GM12878 (cell line): ENCODE data around the gene CD99.
A peak's percentile ranks its signal among the peaks of the same experiment; 100 is the strongest.

ENCODE experiments used
- CBX3 ChIP-seq: fragments of 200-600 bp; sonication (generic); IDR thresholded peaks from 2 replicates; pipeline ENCODE4 v1.6.1; 2016; ENCODE audit warnings: low read depth, borderline replicate concordance
- CEBPB ChIP-seq, 2 experiments: fragments of 150-350 bp in 1 of 2; IDR thresholded peaks; 2 replicates each; pipeline ENCODE4 v1.6.1; 2012 to 2014; ENCODE audit warnings: low read depth in 2 of 2, low read length in 2 of 2, borderline replicate concordance in 1 of 2, inconsistent platforms in 1 of 2
- CHD2 ChIP-seq: IDR thresholded peaks from 2 replicates; pipeline ENCODE4 v1.6.1; 2011; ENCODE audit warnings: low read depth, low read length, improper control_type of control experiment, borderline replicate concordance
- CTCF ChIP-seq, 3 experiments: IDR thresholded peaks in 2 of 3; conservative IDR thresholded peaks in 1 of 3; 2 replicates each; pipeline ENCODE4 v1.5.1; 2011; ENCODE audit warnings: low read depth in 3 of 3, low read length in 3 of 3, mild to moderate bottlenecking in 3 of 3, control low read depth in 2 of 3, moderate library complexity in 2 of 3, inconsistent platforms in 1 of 3, mixed read lengths in 1 of 3; ENCODE audit not compliant: control insufficient read depth in 2 of 3, insufficient read depth in 1 of 3; ENCODE audit errors: extremely low read depth in 1 of 3
- ESRRA ChIP-seq: IDR thresholded peaks from 2 replicates; pipeline ENCODE4 v1.6.1; 2012; ENCODE audit warnings: mild to moderate bottlenecking, low read length, improper control_type of control experiment
- ETV6 ChIP-seq, 2 experiments: fragments of 450-650 bp in 1 of 2; IDR thresholded peaks in 1 of 2; conservative IDR thresholded peaks in 1 of 2; 2 replicates each; pipeline ENCODE4 v1.6.1; 2014; ENCODE audit warnings: antibody characterized with exemption in 1 of 2, borderline replicate concordance in 1 of 2, low read depth in 1 of 2, mild to moderate bottlenecking in 1 of 2, moderate library complexity in 1 of 2
- SMC3 ChIP-seq: IDR thresholded peaks from 2 replicates; pipeline ENCODE4 v1.6.1; 2011; ENCODE audit warnings: low read length, improper control_type of control experiment, borderline replicate concordance
- ZBTB11 ChIP-seq: fragments of 450-650 bp; formaldehyde crosslinking; IDR thresholded peaks from 2 replicates; pipeline ENCODE4 v1.5.0; 2022; ENCODE audit warnings: mild to moderate bottlenecking, missing genetic modification characterization
- ZBTB33 ChIP-seq: fragments of 450-650 bp; IDR thresholded peaks from 2 replicates; pipeline ENCODE4 v1.6.1; 2017; ENCODE audit warnings: mild to moderate bottlenecking
- ZBTB4 ChIP-seq: fragments of 450-650 bp; formaldehyde crosslinking; IDR thresholded peaks from 2 replicates; pipeline ENCODE4 v1.4.0; 2022; ENCODE audit warnings: mild to moderate bottlenecking, moderate library complexity

GRCh38 chrX:2697741-2698299, 6.7 kb downstream of the CD99 start:
- TF ChIP-seq CTCF (IDR thresholded peaks at IDR 0.05 in 2 of 3, conservative IDR thresholded peaks at IDR 0.05 in 1 of 3; ENCODE audit: control insufficient read depth in 2 of 3, extremely low read depth in 1 of 3, insufficient read depth in 1 of 3, low read depth in 3 of 3, low read length in 3 of 3) = no peak
- TF ChIP-seq ZBTB4 = no peak
- TF ChIP-seq CEBPB (IDR thresholded peaks at IDR 0.05; ENCODE audit: borderline replicate concordance in 1 of 2, low read depth in 2 of 2, low read length in 2 of 2) = no peak
- TF ChIP-seq ZBTB11 = no peak
- TF ChIP-seq CBX3 = no peak
- TF ChIP-seq ESRRA = no peak
- TF ChIP-seq CHD2 = no peak
- 0 out of 4 replicates have a peak, but pooled peaks of 1 of the 2 experiments have one; percentile 8 for TF ChIP-seq ETV6 (conservative IDR thresholded peaks at IDR 0.05 in 1 of 2, IDR thresholded peaks at IDR 0.05 in 1 of 2; ENCODE audit: borderline replicate concordance in 1 of 2, low read depth in 1 of 2)
- no peak for TF ChIP-seq SMC3
- TF ChIP-seq ZBTB33 = no peak
